ELR (cell line): ENCODE results near the gene CLDN5.

Experiments used
- DNase-seq: peaks from one replicate; pipeline ENCODE4 v3.0.0-alpha.2; 2015; ENCODE audit warnings: low read depth

Gene CLDN5

GRCh38 chr22:19503869-19504268, 20.3 kb downstream of the CLDN5 start:
- no peak for DNase-seq

- DNase-seq: no peak
These were observed 20.8 kb downstream of the CLDN5 start for GRCh38 chr22:19503367-19503766.

- no peak for DNase-seq
These were observed 22.2 kb downstream of the CLDN5 start for GRCh38 chr22:19501897-19502447.

- no peak for DNase-seq
These were observed 24.3 kb downstream of the CLDN5 start for GRCh38 chr22:19499880-19500242.

GRCh38 chr22:19499236-19499879, 24.9 kb downstream of the CLDN5 start:
- no peak for DNase-seq

- no peak for DNase-seq
These were observed 25.4 kb downstream of the CLDN5 start for GRCh38 chr22:19498866-19499190.

GRCh38 chr22:19498154-19498865, 25.9 kb downstream of the CLDN5 start:
- no peak for DNase-seq

GRCh38 chr22:19497245-19497644, 27.0 kb downstream of the CLDN5 start:
- peak; percentile 77 for DNase-seq

- DNase-seq: no peak
These were observed 27.9 kb downstream of the CLDN5 start for GRCh38 chr22:19496324-19496630.

GRCh38 chr22:19495562-19496323, 28.5 kb downstream of the CLDN5 start:
- DNase-seq: peak; percentile 37

GRCh38 chr22:19494676-19495173, 29.5 kb downstream of the CLDN5 start:
- DNase-seq: no peak

GRCh38 chr22:19494001-19494560, 30.1 kb downstream of the CLDN5 start:
- DNase-seq: no peak

GRCh38 chr22:19492504-19493174, 31.6 kb downstream of the CLDN5 start:
- DNase-seq: no peak

GRCh38 chr22:19490628-19491230, 33.5 kb downstream of the CLDN5 start:
- no peak for DNase-seq

- peak; percentile 34 for DNase-seq
These were observed 35.0 kb downstream of the CLDN5 start for GRCh38 chr22:19488884-19489843.

- no peak for DNase-seq
These were observed 35.9 kb downstream of the CLDN5 start for GRCh38 chr22:19488285-19488684.

- peak; percentile 74 for DNase-seq
These were observed 40.5 kb downstream of the CLDN5 start for GRCh38 chr22:19483481-19484244.

- no peak for DNase-seq
These were observed 41.9 kb downstream of the CLDN5 start for GRCh38 chr22:19482297-19482696.

GRCh38 chr22:19480789-19481188, 43.4 kb downstream of the CLDN5 start:
- no peak for DNase-seq

- DNase-seq: no peak
These were observed 44.0 kb downstream of the CLDN5 start for GRCh38 chr22:19480173-19480568.
